Peyer's patch (tissue), 4 donors: ENCODE measurements around the gene EEFSEC.

Source experiments
- CTCF ChIP-seq, 6 experiments: fragments of 450-650 bp in 4 of 6; fragments of 200-600 bp in 2 of 6; sonication (generic) in 1 of 6; IDR thresholded peaks; one replicate each; pipeline ENCODE4 v1.5.1; 2017 to 2019; ENCODE audit warnings: antibody characterized with exemption in 6 of 6, mild to moderate bottlenecking in 3 of 6, moderate library complexity in 1 of 6
- POLR2A ChIP-seq, 2 donors: fragments of 450-650 bp; IDR thresholded peaks; one replicate each; pipeline ENCODE4 v1.5.1; 2017; ENCODE audit warnings: antibody characterized with exemption in 2 of 2, mild to moderate bottlenecking in 2 of 2, moderate library complexity in 2 of 2

GRCh38 chr3:128133273-128133883 is 19.9 kb upstream of the EEFSEC start:
- peak in 5 of 6 experiments; percentile 24 to 60 (median 53) for TF ChIP-seq CTCF (IDR thresholded peaks at IDR 0.05)
- TF ChIP-seq POLR2A (IDR thresholded peaks at IDR 0.05), result no peak
